GM19395 (cell line): ENCODE data around the gene KTN1.

Experiments
- ATAC-seq: cut with Tn5 transposase; IDR thresholded peaks from one replicate; pipeline ENCODE4 v1.9.1; 2021; ENCODE audit warnings: mild to moderate bottlenecking, moderate library complexity; ENCODE audit not compliant: unreplicated experiment

KTN1 gene

GRCh38 chr14:55711175-55711811, 131.3 kb downstream of the KTN1 start:
- no peak for ATAC-seq

DNA sequence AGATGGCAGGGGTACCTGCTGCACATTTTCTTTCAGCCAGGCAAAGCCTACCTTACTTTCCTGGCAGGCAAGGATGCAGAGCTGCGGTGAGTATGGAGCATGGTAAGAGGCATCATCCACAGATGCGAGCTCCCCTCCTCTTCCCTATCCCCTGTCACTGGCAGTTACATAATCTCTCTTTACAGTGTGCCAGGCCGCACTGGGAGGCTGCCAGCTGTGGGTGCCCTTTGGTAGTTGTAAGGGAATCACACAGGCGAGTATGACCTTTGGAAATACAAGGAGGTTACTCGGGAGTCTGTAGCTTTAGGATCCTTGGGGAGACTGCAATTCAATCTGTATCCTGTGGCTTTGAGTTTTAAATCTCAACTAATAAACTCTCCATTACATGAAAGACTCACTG, 132.5 kb downstream of the KTN1 start:
- no peak for ATAC-seq

DNA sequence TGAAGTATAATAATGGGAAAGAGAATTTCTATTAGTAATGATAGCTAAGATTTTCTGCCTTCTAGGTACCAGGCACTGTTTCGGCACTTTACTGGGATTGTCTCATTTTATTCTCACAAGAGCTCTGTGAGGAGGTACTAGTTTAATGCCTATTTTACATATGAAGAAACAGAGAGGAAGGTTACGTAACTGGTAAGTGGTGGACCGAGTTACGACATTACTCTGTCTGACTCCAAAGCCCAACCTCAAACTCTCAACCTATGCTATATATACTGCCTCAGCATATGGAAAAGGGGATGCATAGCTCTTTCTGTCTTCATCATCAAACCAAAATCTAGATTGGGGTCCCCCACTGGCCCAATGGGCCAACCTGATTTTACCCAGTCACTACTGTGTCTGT, 133.5 kb downstream of the KTN1 start:
- no peak for ATAC-seq

GRCh38 chr14:55715889-55716288, 135.9 kb downstream of the KTN1 start:
- peak; percentile 82 for ATAC-seq

GRCh38 chr14:55717621-55718020, 137.6 kb downstream of the KTN1 start:
- ATAC-seq = no peak

GRCh38 chr14:55718551-55718950, 138.5 kb downstream of the KTN1 start:
- ATAC-seq = no peak

DNA sequence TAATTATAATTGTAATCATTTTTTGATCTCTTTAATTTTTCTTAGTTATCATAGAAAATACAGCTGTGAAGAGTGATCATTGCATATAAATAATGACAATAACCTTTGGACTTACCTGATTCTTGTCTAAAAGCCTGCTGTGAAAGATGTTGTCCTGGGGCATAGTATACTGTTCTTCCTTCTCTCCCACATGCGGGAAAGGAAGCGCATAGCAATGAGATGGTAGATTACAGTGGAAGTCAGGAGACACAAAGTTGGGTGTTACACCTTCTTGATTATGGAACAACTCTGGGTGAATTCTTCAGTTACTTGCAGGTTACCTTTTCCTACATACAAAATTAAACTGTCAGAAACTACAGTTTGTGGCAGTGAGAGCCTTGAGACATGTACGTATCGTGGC, 140.8 kb downstream of the KTN1 start:
- no peak for ATAC-seq

GRCh38 chr14:55721353-55721752, 141.3 kb downstream of the KTN1 start:
- no peak for ATAC-seq

GRCh38 chr14:55722054-55722453, 142.0 kb downstream of the KTN1 start:
- ATAC-seq = no peak

DNA sequence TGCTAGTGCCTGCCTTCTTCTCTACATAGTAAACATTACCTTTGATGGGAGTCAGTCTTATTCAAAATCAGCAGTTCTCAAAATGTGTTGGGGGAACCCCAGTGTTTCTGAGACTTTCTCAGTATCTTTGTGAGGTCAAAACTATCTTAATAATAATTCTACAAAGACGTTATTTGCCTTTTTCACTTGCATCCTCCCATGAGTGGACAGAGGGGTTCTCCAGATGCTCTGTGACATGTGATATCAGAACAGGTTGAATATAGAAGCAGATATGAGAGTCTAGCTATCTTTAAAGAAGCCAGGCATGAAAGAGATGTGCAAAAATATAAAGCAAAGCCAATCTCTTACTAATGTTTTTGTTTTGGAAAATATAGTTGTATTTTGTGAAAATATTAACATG, 144.7 kb downstream of the KTN1 start:
- no peak for ATAC-seq

DNA sequence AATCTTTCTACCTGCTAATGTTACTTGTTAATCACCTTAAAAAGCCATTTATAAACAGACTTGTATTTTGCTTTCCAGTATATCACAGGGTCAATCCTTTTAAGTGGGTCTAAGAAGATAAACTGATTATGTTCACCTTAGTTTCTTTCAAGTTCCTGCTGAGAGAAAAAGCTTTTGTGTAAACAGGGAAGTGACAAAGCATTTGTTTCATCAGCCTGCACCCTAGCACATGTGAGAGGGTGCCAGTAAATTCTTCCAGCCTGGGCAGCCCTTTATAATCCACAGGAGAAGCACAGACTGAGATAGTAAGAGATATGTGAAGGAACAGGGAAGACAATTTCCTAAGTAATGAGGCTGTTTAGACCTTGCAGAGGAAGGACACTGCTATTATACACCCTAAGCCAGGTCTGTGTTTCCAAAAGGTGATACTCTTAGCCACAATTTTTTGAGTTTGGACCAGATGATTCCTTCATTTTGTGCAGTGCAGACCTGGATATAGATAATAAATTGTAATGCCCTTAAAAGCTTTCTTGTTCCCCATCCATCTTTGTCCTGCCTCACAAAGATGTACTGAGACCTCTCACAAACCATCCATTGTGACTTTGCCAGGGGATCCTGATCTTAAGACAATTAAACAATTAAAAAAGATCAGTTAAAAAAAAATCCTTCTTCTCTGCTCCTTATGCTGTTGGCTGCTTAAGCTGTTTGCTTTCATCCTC, 150.7 kb downstream of the KTN1 start:
- ATAC-seq = no peak

- ATAC-seq = no peak
These were observed 151.4 kb downstream of the KTN1 start for GRCh38 chr14:55731311-55731872.

DNA sequence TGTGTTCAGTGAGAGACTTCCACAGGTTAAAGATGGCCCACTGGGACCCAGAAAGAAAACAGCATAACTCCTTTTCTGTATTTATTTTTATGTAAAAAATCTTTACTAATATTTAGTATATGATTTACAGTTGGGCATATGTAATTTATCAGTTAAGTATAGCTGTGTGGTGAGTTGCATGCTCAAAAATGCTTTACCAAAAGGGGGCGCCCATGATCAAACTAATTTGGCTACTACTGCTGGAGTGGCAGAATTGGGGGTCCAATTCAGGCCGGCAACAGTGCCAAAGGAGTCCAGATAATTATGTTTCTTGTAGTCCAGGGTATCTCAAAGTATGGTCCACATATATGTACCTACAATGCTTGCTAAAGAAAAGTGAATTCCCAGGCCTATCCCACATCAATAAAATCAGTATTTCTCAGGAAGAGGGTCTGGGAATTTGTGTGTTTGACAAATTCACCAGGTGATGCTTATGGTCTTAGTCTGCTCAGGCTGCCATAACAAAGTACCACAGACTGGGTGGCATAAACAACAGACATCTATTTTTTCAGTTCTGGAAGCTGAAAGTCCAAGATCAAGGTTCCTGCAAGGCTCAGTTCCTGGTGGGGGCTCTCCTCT, 152.0 kb downstream of the KTN1 start:
- no peak for ATAC-seq

DNA sequence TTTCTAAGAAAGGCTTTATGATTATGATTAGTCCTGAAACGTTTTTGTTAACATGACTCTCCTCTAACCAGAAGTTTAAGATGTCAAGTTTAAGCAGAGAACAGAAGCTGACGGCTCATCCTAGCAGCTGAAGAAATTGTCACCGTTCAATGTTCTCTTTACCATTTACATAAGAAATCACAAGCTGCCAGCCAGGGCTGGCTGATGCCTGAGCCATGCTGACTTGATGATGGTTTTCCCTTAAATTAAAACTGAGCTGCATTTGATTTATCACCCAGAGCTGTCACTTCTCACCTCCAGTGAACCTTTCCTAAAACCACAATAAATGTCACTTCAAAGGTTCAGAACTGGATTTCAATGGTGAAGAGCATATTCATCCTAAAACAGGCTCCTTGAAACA, 153.6 kb downstream of the KTN1 start:
- no peak for ATAC-seq
